Esophagus mucosa (tissue), 1 donor: ENCODE data around the gene SLC35F6. TPM values are rescaled to one million over a fixed set of nuclear protein-coding genes. Genes with fewer than 3 reads are reported as not detected.
A peak's percentile ranks its signal among the peaks of the same experiment; 100 is the strongest.

Experiments used
- ATAC-seq: fragments of 200-7000 bp; cut with Tn5 transposase; one replicate; pipeline ENCODE4 v1.9.1; 2020
- total RNA-seq: library from RNA; stranded (reverse); gene quantifications from one replicate; pipeline ENCODE4 v1.2.4, GENCODE V29; 2023
- donor health status: DM: yes; HTN: yes; CAD: no.

Gene SLC35F6
- 42.7 TPM for total RNA-seq

- ATAC-seq: peak; percentile 81
These were observed at the start of gene SLC35F6 for GRCh38 chr2:26764078-26764887. SLC35F6 (plus strand) TSS chr2:26764284; CDS start chr2:26764350, 66 bp downstream.

- no peak for ATAC-seq
These were observed 48.4 kb upstream of the SLC35F6 start for GRCh38 chr2:26715528-26716270.

GRCh38 chr2:26716340-26716739 lies 47.7 kb upstream of the SLC35F6 start:
- no peak for ATAC-seq

GRCh38 chr2:26716769-26717168 lies 47.3 kb upstream of the SLC35F6 start:
- ATAC-seq: no peak

- ATAC-seq: no peak
These were observed 46.7 kb upstream of the SLC35F6 start for GRCh38 chr2:26717362-26717761.

GRCh38 chr2:26718949-26719686 lies 45.0 kb upstream of the SLC35F6 start:
- no peak for ATAC-seq

- peak; percentile 37 for ATAC-seq
These were observed 43.6 kb upstream of the SLC35F6 start for GRCh38 chr2:26720322-26721114.

- ATAC-seq: no peak
These were observed 42.7 kb upstream of the SLC35F6 start for GRCh38 chr2:26721115-26722032.

GRCh38 chr2:26722328-26722727 lies 41.8 kb upstream of the SLC35F6 start:
- no peak for ATAC-seq

- ATAC-seq: no peak
These were observed 41.2 kb upstream of the SLC35F6 start for GRCh38 chr2:26722911-26723310.

GRCh38 chr2:26723475-26723874 lies 40.6 kb upstream of the SLC35F6 start:
- no peak for ATAC-seq

- no peak for ATAC-seq
These were observed 39.9 kb upstream of the SLC35F6 start for GRCh38 chr2:26723991-26724750.

- ATAC-seq: no peak
These were observed 39.1 kb upstream of the SLC35F6 start for GRCh38 chr2:26724784-26725520.

- no peak for ATAC-seq
These were observed 38.6 kb upstream of the SLC35F6 start for GRCh38 chr2:26725521-26725820.

GRCh38 chr2:26726228-26726627 lies 37.9 kb upstream of the SLC35F6 start:
- no peak for ATAC-seq

- no peak for ATAC-seq
These were observed 36.2 kb upstream of the SLC35F6 start for GRCh38 chr2:26727641-26728561.

GRCh38 chr2:26729311-26729710 lies 34.8 kb upstream of the SLC35F6 start:
- no peak for ATAC-seq

GRCh38 chr2:26730549-26731344 lies 33.3 kb upstream of the SLC35F6 start:
- peak; percentile 10 for ATAC-seq
